DND-41 (cell line): Measurements from ENCODE around the gene PCLAF.

Source experiments
- CTCF ChIP-seq: IDR thresholded peaks from 2 replicates; pipeline ENCODE4 v1.5.1; 2012; ENCODE audit warnings: borderline replicate concordance, low read length, moderate library complexity, mild to moderate bottlenecking; ENCODE audit not compliant: poor library complexity, severe bottlenecking; ENCODE audit errors: extremely low read depth
- EZH2 ChIP-seq: IDR thresholded peaks from 3 replicates; pipeline ENCODE4 v1.6.1; 2012; ENCODE audit warnings: borderline replicate concordance, low read depth, mild to moderate bottlenecking, moderate library complexity, low read length, inconsistent platforms; ENCODE audit not compliant: severe bottlenecking

- TF ChIP-seq CTCF (no peak), EZH2 (no peak)
Observed at GRCh38 chr15:64333986-64334929, 47.0 kb downstream of the PCLAF start.
